HEK293 (cell line): ENCODE data around the gene HRAS.

Experiments used
- BCL11A ChIP-seq: fragments of 450-650 bp; formaldehyde crosslinking; IDR thresholded peaks from 2 replicates; pipeline ENCODE4 v1.5.1; 2016; ENCODE audit warnings: low read depth, missing biosample characterization, missing genetic modification characterization
- SETDB1 ChIP-seq: IDR thresholded peaks from one replicate; pipeline ENCODE4 v1.6.1; 2017; ENCODE audit warnings: mild to moderate bottlenecking, low read length, moderate library complexity, mixed read lengths; ENCODE audit not compliant: insufficient read length
- ZBTB1 ChIP-seq: fragments of 450-650 bp; formaldehyde crosslinking; IDR thresholded peaks from 2 replicates; pipeline ENCODE4 v1.5.1; 2016; ENCODE audit warnings: missing biosample characterization, missing genetic modification characterization
- ZNF140 ChIP-seq: fragments of 450-650 bp; formaldehyde crosslinking; IDR thresholded peaks from 2 replicates; pipeline ENCODE4 v1.5.1; 2016; ENCODE audit warnings: missing biosample characterization, missing genetic modification characterization
- ZNF354C ChIP-seq: fragments of 450-650 bp; formaldehyde crosslinking; IDR thresholded peaks from 2 replicates; pipeline ENCODE4 v1.5.1; 2016; ENCODE audit warnings: missing biosample characterization, missing genetic modification characterization, low read depth, borderline replicate concordance
- ZNF423 ChIP-seq: fragments of 450-650 bp; formaldehyde crosslinking; IDR thresholded peaks from 2 replicates; pipeline ENCODE4 v1.5.1; 2016; ENCODE audit warnings: missing biosample characterization, missing genetic modification characterization
- ZNF621 ChIP-seq: fragments of 450-650 bp; formaldehyde crosslinking; IDR thresholded peaks from 2 replicates; pipeline ENCODE4 v1.5.1; 2017; ENCODE audit warnings: missing biosample characterization, missing genetic modification characterization
- TF ChIP-seq, protein P1 (sequence below): fragments of 450-650 bp; formaldehyde crosslinking; IDR thresholded peaks from 2 replicates; pipeline ENCODE4 v1.5.1; 2016; ENCODE audit warnings: missing biosample characterization, missing genetic modification characterization
- TF ChIP-seq, protein P2 (sequence below): fragments of 450-650 bp; formaldehyde crosslinking; IDR thresholded peaks from 2 replicates; pipeline ENCODE4 v1.5.1; 2017; ENCODE audit warnings: missing biosample characterization, missing genetic modification characterization
- TF ChIP-seq, protein P3 (sequence below): fragments of 450-650 bp; formaldehyde crosslinking; IDR thresholded peaks from 2 replicates; pipeline ENCODE4 v1.5.1; 2016; ENCODE audit warnings: missing biosample characterization, missing genetic modification characterization, low read depth

DNA sequence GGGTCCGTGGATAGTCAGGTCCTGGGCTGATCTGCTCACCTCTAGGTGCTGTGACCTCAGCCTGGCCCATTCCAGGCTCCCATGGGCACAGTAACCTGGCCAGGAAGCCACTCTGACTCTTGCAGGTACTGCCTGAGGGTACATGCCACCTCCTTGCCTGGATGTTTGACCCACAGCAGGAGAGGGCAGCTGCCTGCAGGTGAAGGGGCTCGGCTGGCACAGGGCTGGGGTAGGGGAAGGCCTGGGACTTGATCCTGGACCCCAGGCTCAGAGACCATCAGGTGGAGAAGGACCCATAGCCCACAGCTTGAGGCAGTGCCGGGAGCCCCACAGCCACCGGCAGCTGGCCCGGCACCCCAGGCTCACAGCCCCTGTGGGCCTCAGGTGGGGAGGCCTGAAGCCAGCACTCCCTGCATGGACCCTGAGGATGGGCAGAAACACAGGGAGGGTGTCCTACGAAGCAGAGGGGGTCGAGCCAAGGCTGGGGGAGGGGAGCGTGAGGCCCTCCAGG lies 4.7 kb upstream of the HRAS start:
- TF ChIP-seq, protein P1, sequence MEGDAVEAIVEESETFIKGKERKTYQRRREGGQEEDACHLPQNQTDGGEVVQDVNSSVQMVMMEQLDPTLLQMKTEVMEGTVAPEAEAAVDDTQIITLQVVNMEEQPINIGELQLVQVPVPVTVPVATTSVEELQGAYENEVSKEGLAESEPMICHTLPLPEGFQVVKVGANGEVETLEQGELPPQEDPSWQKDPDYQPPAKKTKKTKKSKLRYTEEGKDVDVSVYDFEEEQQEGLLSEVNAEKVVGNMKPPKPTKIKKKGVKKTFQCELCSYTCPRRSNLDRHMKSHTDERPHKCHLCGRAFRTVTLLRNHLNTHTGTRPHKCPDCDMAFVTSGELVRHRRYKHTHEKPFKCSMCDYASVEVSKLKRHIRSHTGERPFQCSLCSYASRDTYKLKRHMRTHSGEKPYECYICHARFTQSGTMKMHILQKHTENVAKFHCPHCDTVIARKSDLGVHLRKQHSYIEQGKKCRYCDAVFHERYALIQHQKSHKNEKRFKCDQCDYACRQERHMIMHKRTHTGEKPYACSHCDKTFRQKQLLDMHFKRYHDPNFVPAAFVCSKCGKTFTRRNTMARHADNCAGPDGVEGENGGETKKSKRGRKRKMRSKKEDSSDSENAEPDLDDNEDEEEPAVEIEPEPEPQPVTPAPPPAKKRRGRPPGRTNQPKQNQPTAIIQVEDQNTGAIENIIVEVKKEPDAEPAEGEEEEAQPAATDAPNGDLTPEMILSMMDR: no peak
- TF ChIP-seq ZNF621 (tag by site-specific recombination): no peak
- TF ChIP-seq, protein P2, sequence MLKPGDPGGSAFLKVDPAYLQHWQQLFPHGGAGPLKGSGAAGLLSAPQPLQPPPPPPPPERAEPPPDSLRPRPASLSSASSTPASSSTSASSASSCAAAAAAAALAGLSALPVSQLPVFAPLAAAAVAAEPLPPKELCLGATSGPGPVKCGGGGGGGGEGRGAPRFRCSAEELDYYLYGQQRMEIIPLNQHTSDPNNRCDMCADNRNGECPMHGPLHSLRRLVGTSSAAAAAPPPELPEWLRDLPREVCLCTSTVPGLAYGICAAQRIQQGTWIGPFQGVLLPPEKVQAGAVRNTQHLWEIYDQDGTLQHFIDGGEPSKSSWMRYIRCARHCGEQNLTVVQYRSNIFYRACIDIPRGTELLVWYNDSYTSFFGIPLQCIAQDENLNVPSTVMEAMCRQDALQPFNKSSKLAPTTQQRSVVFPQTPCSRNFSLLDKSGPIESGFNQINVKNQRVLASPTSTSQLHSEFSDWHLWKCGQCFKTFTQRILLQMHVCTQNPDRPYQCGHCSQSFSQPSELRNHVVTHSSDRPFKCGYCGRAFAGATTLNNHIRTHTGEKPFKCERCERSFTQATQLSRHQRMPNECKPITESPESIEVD (tag by site-specific recombination): no peak
- no peak for TF ChIP-seq SETDB1
- TF ChIP-seq ZNF423 (tag by site-specific recombination): no peak
- TF ChIP-seq, protein P3, sequence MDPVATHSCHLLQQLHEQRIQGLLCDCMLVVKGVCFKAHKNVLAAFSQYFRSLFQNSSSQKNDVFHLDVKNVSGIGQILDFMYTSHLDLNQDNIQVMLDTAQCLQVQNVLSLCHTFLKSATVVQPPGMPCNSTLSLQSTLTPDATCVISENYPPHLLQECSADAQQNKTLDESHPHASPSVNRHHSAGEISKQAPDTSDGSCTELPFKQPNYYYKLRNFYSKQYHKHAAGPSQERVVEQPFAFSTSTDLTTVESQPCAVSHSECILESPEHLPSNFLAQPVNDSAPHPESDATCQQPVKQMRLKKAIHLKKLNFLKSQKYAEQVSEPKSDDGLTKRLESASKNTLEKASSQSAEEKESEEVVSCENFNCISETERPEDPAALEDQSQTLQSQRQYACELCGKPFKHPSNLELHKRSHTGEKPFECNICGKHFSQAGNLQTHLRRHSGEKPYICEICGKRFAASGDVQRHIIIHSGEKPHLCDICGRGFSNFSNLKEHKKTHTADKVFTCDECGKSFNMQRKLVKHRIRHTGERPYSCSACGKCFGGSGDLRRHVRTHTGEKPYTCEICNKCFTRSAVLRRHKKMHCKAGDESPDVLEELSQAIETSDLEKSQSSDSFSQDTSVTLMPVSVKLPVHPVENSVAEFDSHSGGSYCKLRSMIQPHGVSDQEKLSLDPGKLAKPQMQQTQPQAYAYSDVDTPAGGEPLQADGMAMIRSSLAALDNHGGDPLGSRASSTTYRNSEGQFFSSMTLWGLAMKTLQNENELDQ: no peak
- TF ChIP-seq ZNF140 (tag by site-specific recombination): no peak
- TF ChIP-seq ZBTB1 (tag by site-specific recombination): no peak
- no peak for TF ChIP-seq ZNF354C
- no peak for TF ChIP-seq BCL11A
